MM.1S (cell line): ENCODE measurements around the gene CCSER1.
A peak's percentile ranks its signal among the peaks of the same experiment; 100 is the strongest.

Source experiments
- DNase-seq: peaks from one replicate; pipeline ENCODE4 v3.0.0-alpha.2; 2015
- H2AFZ ChIP-seq: fragments of 300-600 bp; sonication (generic); 2 replicates; pipeline ENCODE4 v1.6.0; 2016; ENCODE audit warnings: antibody characterized with exemption, low read length
- H3F3A ChIP-seq: fragments of 300-600 bp; sonication (generic); 2 replicates; pipeline ENCODE4 v1.6.1; 2016; ENCODE audit warnings: mild to moderate bottlenecking, antibody characterized with exemption, low read length, moderate library complexity, mixed read lengths; ENCODE audit not compliant: insufficient read depth
- H3K27ac ChIP-seq: fragments of 300-600 bp; sonication (generic); 2 replicates; pipeline ENCODE4 v1.5.1; 2016; ENCODE audit warnings: mild to moderate bottlenecking, low read length
- H3K27me3 ChIP-seq: fragments of 300-600 bp; sonication (generic); replicated peaks from 2 replicates; pipeline ENCODE4 v1.6.0; 2016; ENCODE audit warnings: low read length; ENCODE audit not compliant: insufficient read depth
- H3K36me3 ChIP-seq: fragments of 300-600 bp; sonication (generic); replicated peaks from 2 replicates; pipeline ENCODE4 v1.6.1; 2016; ENCODE audit warnings: mild to moderate bottlenecking, low read length, mixed read lengths; ENCODE audit not compliant: insufficient read depth
- H3K4me1 ChIP-seq: fragments of 300-600 bp; sonication (generic); 2 replicates; pipeline ENCODE4 v1.6.1; 2016; ENCODE audit warnings: low read length, mixed read lengths
- H3K4me2 ChIP-seq: fragments of 300-600 bp; sonication (generic); 2 replicates; pipeline ENCODE4 v1.6.0; 2016; ENCODE audit warnings: low read depth, low read length
- H3K4me3 ChIP-seq: fragments of 300-600 bp; sonication (generic); 2 replicates; pipeline ENCODE4 v1.5.1; 2016; ENCODE audit warnings: low read length, mixed read lengths
- H3K79me2 ChIP-seq: fragments of 300-600 bp; sonication (generic); 2 replicates; pipeline ENCODE4 v1.6.1; 2016; ENCODE audit warnings: mixed run types, low read length, mixed read lengths
- H3K9ac ChIP-seq: fragments of 300-600 bp; sonication (generic); 2 replicates; pipeline ENCODE4 v1.6.1; 2016; ENCODE audit warnings: low read length, mixed read lengths
- H3K9me2 ChIP-seq: fragments of 300-600 bp; sonication (generic); replicated peaks from 2 replicates; pipeline ENCODE4 v1.6.1; 2016; ENCODE audit warnings: mild to moderate bottlenecking, low read length, mixed read lengths; ENCODE audit not compliant: insufficient read depth
- H3K9me3 ChIP-seq: fragments of 300-600 bp; sonication (generic); replicated peaks from 2 replicates; pipeline ENCODE4 v1.6.1; 2016; ENCODE audit warnings: mild to moderate bottlenecking, low read length, mixed read lengths; ENCODE audit not compliant: insufficient read depth
- H4K20me1 ChIP-seq: fragments of 300-600 bp; sonication (generic); 2 replicates; pipeline ENCODE4 v1.6.1; 2016; ENCODE audit warnings: mild to moderate bottlenecking, low read length, moderate library complexity, mixed read lengths; ENCODE audit not compliant: insufficient read depth
- EZH2 ChIP-seq: fragments of 300-600 bp; sonication (generic); optimal IDR thresholded peaks from 2 replicates; pipeline ENCODE3; 2017; ENCODE audit warnings: low read depth, mild to moderate bottlenecking, antibody characterized with exemption, low read length, mixed read lengths
- EZH2phosphoT487 ChIP-seq: fragments of 300-600 bp; sonication (generic); IDR thresholded peaks from 2 replicates; pipeline ENCODE4 v1.6.1; 2018; ENCODE audit warnings: antibody characterized with exemption, low read length
- TF ChIP-seq, protein P1 (sequence below): fragments of 300-600 bp; sonication (generic); IDR thresholded peaks from 2 replicates; pipeline ENCODE4 v1.5.1; 2016; ENCODE audit warnings: antibody characterized with exemption, low read length, mixed read lengths

Gene CCSER1

DNA sequence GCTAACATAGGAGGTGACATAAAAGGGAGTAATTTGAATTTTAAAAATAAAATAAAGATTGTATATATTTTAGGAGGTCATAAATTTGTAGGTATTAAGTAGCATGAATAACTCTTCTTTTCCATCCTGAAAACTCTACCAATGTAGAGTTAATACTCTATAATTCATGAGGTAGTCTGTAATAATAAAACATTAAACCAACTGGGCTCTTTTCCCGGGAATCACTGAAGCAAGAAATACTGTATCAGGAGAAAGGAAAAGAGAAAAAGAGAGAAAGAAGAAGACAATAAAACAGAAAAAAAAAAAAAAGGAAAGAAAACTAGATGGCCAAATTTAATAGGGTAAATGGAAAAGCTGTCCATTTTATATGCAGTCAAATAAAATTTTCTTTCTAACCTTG is 984.4 kb downstream of the CCSER1 start:
- TF ChIP-seq, protein P1, sequence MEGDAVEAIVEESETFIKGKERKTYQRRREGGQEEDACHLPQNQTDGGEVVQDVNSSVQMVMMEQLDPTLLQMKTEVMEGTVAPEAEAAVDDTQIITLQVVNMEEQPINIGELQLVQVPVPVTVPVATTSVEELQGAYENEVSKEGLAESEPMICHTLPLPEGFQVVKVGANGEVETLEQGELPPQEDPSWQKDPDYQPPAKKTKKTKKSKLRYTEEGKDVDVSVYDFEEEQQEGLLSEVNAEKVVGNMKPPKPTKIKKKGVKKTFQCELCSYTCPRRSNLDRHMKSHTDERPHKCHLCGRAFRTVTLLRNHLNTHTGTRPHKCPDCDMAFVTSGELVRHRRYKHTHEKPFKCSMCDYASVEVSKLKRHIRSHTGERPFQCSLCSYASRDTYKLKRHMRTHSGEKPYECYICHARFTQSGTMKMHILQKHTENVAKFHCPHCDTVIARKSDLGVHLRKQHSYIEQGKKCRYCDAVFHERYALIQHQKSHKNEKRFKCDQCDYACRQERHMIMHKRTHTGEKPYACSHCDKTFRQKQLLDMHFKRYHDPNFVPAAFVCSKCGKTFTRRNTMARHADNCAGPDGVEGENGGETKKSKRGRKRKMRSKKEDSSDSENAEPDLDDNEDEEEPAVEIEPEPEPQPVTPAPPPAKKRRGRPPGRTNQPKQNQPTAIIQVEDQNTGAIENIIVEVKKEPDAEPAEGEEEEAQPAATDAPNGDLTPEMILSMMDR = no peak
- TF ChIP-seq EZH2phosphoT487 = no peak
- no peak for TF ChIP-seq EZH2
- no peak for DNase-seq
- Histone ChIP-seq H3K27me3 (no peaks in the 10 kb centered on the region), H3K4me1 (no peaks in the 10 kb centered on the region), H3K4me2 (no peak overlapping the region), H4K20me1 (no peaks in the 10 kb centered on the region), H2AFZ (no peak overlapping the region), H3K9me2 (no peaks in the 10 kb centered on the region), H3K4me3 (no peak overlapping the region), H3K9ac (no peak overlapping the region), H3K36me3 (no peaks in the 10 kb centered on the region), H3K9me3 (no peaks in the 10 kb centered on the region), H3K27ac (no peak overlapping the region), H3K79me2 (no peaks in the 10 kb centered on the region), H3F3A (no peaks in the 10 kb centered on the region)

DNA sequence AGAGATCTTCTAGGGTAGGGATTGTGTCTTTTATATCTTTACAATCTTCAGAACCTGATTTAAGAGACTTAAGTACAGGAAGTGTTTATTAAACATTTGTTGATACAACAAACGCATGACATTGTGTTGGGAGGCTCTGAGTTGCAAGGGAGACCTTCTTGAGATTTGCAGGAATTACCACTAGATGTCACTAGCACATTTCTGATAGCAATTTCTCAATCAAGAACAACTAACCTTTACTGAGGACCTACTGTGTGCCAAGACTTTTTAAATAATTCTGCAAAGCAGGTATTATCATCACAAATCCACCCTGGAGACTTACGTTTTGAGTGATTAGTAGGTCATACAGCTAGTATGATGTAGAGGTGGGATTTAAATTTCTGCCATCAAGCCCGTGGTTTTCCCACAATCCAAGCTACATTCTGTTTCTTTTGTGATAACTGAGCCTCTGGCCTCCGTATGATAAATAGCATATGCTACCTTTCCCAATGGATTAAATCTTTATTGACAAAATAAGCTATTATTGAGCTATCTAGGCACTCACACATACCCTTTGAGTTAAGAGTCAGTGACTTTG is 986.0 kb downstream of the CCSER1 start:
- H3K4me2 ChIP-seq = no peak overlapping the region
- H2AFZ ChIP-seq = no peak overlapping the region
- DNase-seq = peak; percentile 20
- no peaks in the 10 kb centered on the region for H3K27me3 ChIP-seq
- no peaks in the 10 kb centered on the region for H3K9me2 ChIP-seq
- H3K4me1 ChIP-seq = no peaks in the 10 kb centered on the region
- no peak overlapping the region for H3K9ac ChIP-seq
- H3K9me3 ChIP-seq = no peaks in the 10 kb centered on the region
- no peaks in the 10 kb centered on the region for H3F3A ChIP-seq
- H3K4me3 ChIP-seq = no peak overlapping the region
- TF ChIP-seq, protein P1 = peak; percentile 74
- no peak for TF ChIP-seq EZH2phosphoT487
- H4K20me1 ChIP-seq = no peaks in the 10 kb centered on the region
- no peak overlapping the region for H3K27ac ChIP-seq
- H3K36me3 ChIP-seq = no peaks in the 10 kb centered on the region
- no peaks in the 10 kb centered on the region for H3K79me2 ChIP-seq

DNA sequence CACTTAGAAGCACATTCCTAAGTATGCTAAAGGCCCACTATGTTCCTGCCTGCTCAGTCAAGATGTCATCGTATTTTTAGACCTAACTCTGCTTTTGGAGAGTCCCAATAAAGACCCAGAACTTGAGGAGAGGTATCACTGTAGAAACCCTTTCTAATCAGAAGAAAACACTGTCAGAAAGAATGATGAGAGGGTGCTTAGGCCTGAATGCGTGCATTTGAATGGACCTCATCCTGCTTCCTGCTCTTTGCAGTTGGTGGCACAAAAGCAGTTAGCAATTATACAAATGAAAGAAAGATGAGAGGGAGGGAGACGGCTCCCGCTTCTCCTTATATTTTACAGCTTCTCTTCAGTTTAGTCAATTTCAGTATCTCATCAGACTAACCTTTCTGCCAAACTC is 987.2 kb downstream of the CCSER1 start:
- DNase-seq = no peak
- Histone ChIP-seq H3K4me2 (no peak overlapping the region), H3K9ac (no peak overlapping the region), H3K9me3 (no peaks in the 10 kb centered on the region), H3K27ac (no peak overlapping the region), H3K4me1 (no peaks in the 10 kb centered on the region), H3K36me3 (no peaks in the 10 kb centered on the region), H3K9me2 (no peaks in the 10 kb centered on the region), H2AFZ (no peak overlapping the region), H4K20me1 (no peaks in the 10 kb centered on the region), H3F3A (no peaks in the 10 kb centered on the region), H3K4me3 (no peak overlapping the region), H3K27me3 (no peaks in the 10 kb centered on the region), H3K79me2 (no peaks in the 10 kb centered on the region)
- TF ChIP-seq, protein P1 = no peak
- TF ChIP-seq EZH2phosphoT487 (no peak), EZH2 (no peak)
